Measurements from ENCODE around the gene SOX6.

DNA sequence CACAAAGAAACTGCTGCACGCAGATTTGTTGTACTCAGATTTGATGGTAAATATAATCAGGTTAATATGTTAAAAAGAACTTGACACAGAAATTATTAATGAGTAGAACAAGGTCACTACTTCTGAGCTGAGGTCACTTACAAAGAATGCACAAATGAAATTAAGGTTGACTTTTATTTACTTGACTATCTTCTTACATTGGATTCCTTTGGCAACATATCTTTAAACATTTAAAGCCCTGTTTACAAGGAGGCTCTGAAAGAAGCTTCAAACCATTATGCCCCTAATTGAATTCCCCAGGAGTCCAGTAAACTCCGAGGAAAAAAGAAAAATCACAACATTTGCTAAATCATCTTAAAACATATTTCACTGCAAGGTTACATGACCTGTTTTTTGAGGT, 245.5 kb downstream of the SOX6 start:
- TF ChIP-seq, protein P1, sequence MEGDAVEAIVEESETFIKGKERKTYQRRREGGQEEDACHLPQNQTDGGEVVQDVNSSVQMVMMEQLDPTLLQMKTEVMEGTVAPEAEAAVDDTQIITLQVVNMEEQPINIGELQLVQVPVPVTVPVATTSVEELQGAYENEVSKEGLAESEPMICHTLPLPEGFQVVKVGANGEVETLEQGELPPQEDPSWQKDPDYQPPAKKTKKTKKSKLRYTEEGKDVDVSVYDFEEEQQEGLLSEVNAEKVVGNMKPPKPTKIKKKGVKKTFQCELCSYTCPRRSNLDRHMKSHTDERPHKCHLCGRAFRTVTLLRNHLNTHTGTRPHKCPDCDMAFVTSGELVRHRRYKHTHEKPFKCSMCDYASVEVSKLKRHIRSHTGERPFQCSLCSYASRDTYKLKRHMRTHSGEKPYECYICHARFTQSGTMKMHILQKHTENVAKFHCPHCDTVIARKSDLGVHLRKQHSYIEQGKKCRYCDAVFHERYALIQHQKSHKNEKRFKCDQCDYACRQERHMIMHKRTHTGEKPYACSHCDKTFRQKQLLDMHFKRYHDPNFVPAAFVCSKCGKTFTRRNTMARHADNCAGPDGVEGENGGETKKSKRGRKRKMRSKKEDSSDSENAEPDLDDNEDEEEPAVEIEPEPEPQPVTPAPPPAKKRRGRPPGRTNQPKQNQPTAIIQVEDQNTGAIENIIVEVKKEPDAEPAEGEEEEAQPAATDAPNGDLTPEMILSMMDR (IDR thresholded peaks at IDR 0.05): no peak
- TF ChIP-seq POLR2A (IDR thresholded peaks at IDR 0.05): no peak

Data from right lobe of liver (tissue), 4 donors.